GM19452 (cell line): ENCODE results near the gene ATP5MC3.
A peak's percentile ranks its signal among the peaks of the same experiment; 100 is the strongest.
"Not testable (repeated sequence)": the region's sequence is repeated elsewhere in the genome, so short reads cannot be mapped to it uniquely, and the experiment has no call there.

Experiments used
- ATAC-seq: cut with Tn5 transposase; IDR thresholded peaks from one replicate; pipeline ENCODE4 v1.9.1; 2021; ENCODE audit not compliant: unreplicated experiment

ATP5MC3 gene

DNA sequence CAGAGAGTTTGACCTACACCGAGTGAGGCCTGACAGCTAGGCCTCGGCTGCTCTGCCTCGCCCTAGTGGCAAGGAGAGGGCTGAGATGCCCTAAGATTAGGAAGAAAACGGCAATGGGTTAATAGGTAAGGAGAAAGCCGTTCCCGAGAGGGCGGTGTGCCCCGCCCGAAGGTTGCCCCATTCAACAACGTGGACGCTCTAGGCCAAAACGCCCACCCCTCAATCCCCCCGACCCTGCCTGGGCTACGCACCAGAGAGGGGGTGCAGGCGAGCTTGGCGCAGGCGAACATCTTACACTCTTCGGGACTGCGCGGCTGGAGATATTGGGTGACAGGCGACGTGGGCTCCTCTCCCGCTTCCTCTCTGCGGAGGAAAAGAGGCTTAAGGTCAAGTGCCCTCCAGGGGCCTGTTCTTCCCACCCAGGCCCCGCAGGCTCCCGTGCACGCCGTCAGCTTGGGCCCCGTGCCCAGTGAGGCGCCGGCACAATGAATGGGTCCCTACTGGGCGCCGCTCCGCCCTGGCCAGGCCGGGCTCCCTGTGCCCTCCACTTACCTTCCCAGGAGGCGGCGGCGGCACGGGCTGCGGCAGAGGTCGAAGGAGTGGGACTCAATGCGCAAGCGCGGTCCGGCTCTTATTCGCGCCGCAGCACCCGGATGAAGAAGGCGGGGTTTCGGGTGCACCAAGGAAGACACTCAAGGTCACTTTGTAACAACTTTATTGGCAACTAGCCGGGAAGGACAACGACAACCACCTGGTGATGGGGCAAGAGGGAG lies at the start of gene ATP5MC3:
TSS of gene ATP5MC3 (minus strand) at position 607 of the 773 bp plus-strand sequence. CDS start at position 290, 317 bp downstream.
- peak; percentile 93 for ATAC-seq

DNA sequence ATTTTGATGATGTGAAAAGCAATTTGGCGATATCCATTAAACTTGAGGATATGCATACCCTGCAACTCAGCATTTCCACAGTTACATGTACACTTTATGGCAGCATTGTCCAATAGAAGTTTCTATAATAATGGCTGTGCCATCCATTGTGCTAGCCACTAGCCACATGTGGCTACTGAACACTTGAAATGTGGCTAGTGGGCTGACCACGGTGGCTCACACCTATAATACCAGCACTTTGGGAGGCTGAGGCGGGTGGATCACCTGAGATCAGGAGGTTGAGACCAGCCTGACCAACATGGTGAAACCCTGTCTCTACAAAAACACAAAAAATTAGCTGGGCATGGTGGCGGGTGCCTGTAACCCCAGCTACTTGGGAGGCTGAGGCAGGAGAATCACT lies 47.1 kb upstream of the ATP5MC3 start:
- ATAC-seq: not testable (repeated sequence)

GRCh38 chr2:175228179-175228578 lies 46.7 kb upstream of the ATP5MC3 start:
- ATAC-seq: no peak

- ATAC-seq: no peak
These were observed 45.9 kb upstream of the ATP5MC3 start for GRCh38 chr2:175227393-175227792.

DNA sequence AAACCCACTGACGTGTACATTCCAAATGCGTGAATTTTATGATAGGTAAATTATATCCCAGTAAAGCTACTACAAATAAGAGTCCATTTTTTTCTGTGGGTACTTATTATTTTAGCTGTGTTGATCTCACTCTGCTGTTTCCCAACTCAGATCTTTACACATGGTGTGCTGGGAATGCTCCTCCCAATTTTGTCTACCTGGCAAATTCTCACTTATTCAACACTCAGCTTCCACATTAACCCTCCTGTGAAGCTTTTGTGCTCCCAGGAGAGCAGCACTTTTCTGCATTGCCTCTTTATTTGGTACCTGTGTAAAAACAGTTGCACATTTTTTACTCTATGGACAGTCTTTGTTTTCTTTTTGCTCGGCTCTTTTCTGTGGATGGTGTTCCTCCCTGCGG lies 38.6 kb upstream of the ATP5MC3 start:
- ATAC-seq: no peak

DNA sequence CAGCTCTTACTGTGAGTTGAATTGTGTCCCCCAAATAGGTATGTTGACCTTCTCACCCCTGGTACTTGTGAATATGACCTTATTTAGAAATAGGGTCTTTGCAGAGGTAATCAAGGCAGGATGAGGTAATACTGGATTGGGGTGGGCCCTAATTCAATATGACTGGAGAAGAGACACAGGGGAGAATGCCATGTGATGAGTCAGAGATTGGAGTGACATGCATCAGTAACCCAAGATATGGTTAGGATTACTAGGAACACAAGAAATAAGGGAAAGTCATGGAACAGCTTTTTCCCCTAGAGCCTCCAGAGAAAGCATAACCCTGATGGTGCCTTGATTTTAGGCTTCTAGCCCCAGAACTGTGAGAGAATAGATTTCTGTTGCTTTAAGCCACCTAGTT lies 37.0 kb upstream of the ATP5MC3 start:
- ATAC-seq: no peak

- no peak for ATAC-seq
These were observed 26.4 kb upstream of the ATP5MC3 start for GRCh38 chr2:175207741-175208438.

GRCh38 chr2:175206866-175207265 lies 25.4 kb upstream of the ATP5MC3 start:
- no peak for ATAC-seq

- ATAC-seq: no peak
These were observed 24.0 kb upstream of the ATP5MC3 start for GRCh38 chr2:175205523-175205922.

GRCh38 chr2:175203621-175204496 lies 22.3 kb upstream of the ATP5MC3 start:
- peak; percentile 93 for ATAC-seq

DNA sequence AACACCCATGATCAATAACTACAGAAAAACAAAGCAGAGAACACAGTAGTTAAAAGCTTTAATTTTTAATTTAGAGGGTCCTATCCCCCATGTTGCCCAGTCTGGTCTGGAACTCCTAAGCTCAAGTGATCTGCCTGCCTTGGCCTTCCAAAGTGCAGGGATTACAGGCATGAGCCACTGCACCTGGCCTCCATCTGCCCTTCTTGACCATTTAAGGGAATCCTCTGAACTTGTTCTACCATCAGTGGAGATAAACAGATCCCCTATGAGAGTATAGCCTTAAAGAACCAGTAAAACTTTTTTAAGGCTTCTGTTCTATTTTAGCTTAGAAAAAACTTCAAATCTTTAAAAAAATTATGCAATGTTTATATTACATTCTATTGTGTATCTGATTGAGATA lies 13.5 kb upstream of the ATP5MC3 start:
- ATAC-seq: no peak

GRCh38 chr2:175188761-175189160 lies 7.3 kb upstream of the ATP5MC3 start:
- no peak for ATAC-seq

DNA sequence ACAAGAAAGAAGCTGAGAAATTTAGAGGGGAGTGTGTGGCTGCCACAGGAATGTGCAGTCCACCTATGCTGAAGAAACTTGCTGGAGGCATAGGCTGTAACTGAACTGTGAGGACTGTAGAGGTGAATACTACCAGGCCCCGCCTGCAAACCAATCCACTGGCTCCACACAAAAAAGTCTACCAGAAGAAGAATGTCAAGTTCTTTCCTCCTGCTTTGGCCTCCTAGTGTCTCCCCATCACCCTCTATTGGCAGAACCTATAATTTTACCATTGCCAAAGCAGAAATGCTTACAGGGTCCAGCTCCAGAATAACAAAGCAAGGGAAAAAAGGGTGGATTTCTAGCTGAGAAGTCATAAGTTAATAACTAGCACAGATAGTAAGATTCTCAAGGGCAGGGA lies 5.9 kb upstream of the ATP5MC3 start:
- ATAC-seq: peak; percentile 61

DNA sequence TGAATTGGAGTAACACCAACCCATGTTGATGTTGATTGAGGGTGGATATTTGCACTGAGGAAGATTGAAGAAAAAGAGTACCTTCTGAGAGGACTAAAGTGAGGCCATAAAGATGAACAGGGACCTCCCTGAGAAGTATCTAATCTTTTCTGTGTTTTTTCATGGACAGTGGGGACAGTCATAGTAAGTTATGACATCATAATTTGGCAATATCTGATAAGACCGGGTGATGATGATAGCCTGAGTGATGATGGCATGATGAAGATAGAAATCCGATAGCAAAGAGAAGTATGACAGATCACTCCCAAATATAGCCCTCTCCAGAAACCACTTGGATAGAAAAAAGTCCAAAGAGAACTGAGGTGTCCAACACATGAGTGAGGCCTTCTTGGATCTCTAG lies 2.2 kb upstream of the ATP5MC3 start:
- no peak for ATAC-seq

DNA sequence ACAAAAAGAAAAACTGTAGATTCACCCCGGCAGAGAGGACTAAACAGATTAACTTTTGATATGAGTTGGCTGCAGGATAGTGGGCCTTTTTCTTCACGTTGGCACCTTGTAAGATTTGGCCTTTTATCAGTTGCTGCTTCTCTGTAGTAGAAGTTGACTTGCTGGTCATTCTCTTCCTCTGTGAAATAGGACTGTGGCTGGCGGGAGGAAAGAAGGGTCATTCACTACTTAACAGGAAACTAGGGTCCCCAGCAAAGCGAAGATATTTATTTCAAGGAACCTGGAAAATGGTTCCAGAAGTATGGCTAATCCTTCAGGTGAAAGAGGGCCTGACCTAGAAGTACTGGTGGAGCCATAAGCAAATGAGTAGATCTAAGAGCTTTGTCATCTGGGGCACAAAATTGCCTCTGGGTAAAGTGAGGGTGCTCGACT lies 383 bp upstream of the ATP5MC3 start:
- no peak for ATAC-seq

GRCh38 chr2:175180701-175181103 lies 808 bp downstream of the ATP5MC3 start:
- peak; percentile 53 for ATAC-seq

DNA sequence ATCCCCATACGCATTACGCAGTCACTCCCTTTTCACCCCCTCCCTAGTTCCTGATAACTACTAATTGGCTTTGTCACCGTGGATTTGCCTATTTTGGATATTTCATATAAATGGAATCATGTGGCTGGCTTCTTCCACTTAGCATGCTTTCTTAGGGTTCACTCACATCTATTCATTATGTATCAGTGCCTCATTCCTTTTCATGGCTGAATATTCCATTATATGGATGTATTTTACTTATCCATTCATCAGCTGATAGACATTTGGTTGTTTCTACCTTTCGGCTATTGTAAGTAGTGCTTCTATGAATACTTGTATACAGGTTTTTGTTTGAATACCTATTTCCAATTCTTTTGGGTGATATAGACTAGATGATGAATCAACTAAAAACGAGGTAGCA lies 4.9 kb downstream of the ATP5MC3 start:
- no peak for ATAC-seq

DNA sequence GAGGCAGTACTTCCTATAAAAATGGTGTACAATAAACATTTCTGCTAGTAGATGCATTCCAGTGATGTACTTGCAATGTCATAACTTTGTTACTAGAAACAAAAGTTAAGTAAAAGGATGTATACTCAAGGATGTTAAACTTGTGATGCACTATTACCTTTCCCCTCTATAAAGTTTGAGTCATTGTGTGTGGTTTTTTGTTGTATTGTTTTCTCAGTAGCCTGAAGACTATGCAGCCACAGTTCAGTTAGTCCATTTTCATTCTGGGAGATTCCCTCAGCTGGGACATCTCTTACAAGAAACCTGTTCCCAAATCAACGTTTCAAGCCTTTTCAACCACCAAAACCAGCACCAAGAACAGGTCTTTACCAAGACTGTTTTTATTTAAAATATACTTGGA lies 5.6 kb downstream of the ATP5MC3 start:
- ATAC-seq: no peak

- ATAC-seq: no peak
These were observed 6.2 kb downstream of the ATP5MC3 start for GRCh38 chr2:175175320-175175719.

GRCh38 chr2:175170659-175171304 lies 10.7 kb downstream of the ATP5MC3 start:
- ATAC-seq: no peak

DNA sequence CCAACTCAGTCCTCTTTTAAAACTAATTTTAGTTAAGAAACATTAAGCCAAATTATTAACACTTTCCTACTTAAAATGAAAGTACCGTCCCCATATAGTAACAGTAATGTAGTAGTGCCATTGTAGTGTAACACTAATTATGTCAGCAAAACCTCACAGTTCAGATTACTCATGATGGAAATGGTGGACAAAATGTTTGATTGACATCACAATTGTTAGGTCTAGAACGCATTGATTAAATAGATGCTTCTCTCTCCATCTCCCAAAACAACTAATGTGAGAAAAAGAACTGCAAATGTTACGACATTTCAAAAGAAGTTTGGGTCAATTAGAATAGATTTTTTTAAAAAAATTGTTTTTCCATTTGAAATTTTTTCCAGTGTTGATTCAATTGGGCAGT lies 12.3 kb downstream of the ATP5MC3 start:
- ATAC-seq: no peak
